OCI-LY3 (cell line): Measurements from ENCODE around the gene BEST3.

Experiments
- EZH2phosphoT487 ChIP-seq: fragments of 200-600 bp; shearing (Covaris generic); IDR thresholded peaks from 2 replicates; pipeline ENCODE4 v1.6.1; 2018; ENCODE audit warnings: antibody characterized with exemption, mixed run types, low read depth
- TF ChIP-seq, protein P1 (sequence below): fragments of 200-600, 300-600 bp; sonication (generic); IDR thresholded peaks from 2 replicates; pipeline ENCODE4 v1.5.1; 2014; ENCODE audit warnings: antibody characterized with exemption, low read length, low read depth

- TF ChIP-seq, protein P1, sequence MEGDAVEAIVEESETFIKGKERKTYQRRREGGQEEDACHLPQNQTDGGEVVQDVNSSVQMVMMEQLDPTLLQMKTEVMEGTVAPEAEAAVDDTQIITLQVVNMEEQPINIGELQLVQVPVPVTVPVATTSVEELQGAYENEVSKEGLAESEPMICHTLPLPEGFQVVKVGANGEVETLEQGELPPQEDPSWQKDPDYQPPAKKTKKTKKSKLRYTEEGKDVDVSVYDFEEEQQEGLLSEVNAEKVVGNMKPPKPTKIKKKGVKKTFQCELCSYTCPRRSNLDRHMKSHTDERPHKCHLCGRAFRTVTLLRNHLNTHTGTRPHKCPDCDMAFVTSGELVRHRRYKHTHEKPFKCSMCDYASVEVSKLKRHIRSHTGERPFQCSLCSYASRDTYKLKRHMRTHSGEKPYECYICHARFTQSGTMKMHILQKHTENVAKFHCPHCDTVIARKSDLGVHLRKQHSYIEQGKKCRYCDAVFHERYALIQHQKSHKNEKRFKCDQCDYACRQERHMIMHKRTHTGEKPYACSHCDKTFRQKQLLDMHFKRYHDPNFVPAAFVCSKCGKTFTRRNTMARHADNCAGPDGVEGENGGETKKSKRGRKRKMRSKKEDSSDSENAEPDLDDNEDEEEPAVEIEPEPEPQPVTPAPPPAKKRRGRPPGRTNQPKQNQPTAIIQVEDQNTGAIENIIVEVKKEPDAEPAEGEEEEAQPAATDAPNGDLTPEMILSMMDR: no peak
- TF ChIP-seq EZH2phosphoT487: no peak
Measured at GRCh38 chr12:69663726-69664125, 35.4 kb downstream of the BEST3 start.
